H1 (cell line): Measurements from ENCODE around the gene SETD9. TPM values are rescaled to one million over a fixed set of nuclear protein-coding genes. Genes with fewer than 3 reads are reported as not detected.

Experiments used
- CTCF ChIA-PET: fragments of 300-600 bp; sonication (Branson Sonifier 250); formaldehyde crosslinking; loops from one replicate; lab custom pipeline; 2021; ENCODE audit not compliant: partially characterized antibody; lab: Charles Lee
- POLR2A ChIA-PET: fragments of 300-600 bp; sonication (Branson Sonifier 250); formaldehyde crosslinking; loops from one replicate; lab custom pipeline; 2021; ENCODE audit warnings: inconsistent platforms; ENCODE audit not compliant: partially characterized antibody; lab: Charles Lee
- DNase-seq, 2 experiments: peaks; one replicate each; pipeline versions ENCODE4 v3.0.0 to v3.0.0-alpha.2; 2010 to 2022; ENCODE audit warnings: low spot score in 2 of 2, low read depth in 1 of 2, mixed read lengths in 1 of 2
- FAIRE-seq: peaks from 2 replicates; lab custom pipeline; 2011; peaks lifted over from hg19 to GRCh38; lab: Jason Lieb, UNC
- H2AFZ ChIP-seq: 2 replicates; pipeline ENCODE4 v1.8.1; 2012; ENCODE audit warnings: low read length, inconsistent platforms
- H2AK5ac ChIP-seq: 2 replicates; pipeline ENCODE4 v1.6.1; 2013; ENCODE audit warnings: low read depth, low read length
- H2BK120ac ChIP-seq: replicated peaks from 2 replicates; pipeline ENCODE3; 2013; ENCODE audit warnings: low read depth, low read length, inconsistent platforms
- H2BK12ac ChIP-seq: 2 replicates; pipeline ENCODE4 v1.6.1; 2013; ENCODE audit warnings: low read depth, low read length
- H2BK15ac ChIP-seq: 2 replicates; pipeline ENCODE4 v1.6.1; 2013; ENCODE audit warnings: low read length
- H2BK20ac ChIP-seq: 2 replicates; pipeline ENCODE4 v1.6.1; 2013; ENCODE audit warnings: low read length
- H2BK5ac ChIP-seq: 2 replicates; pipeline ENCODE4 v1.6.1; 2013; ENCODE audit warnings: low read depth, low read length
- H3K14ac ChIP-seq: 2 replicates; pipeline ENCODE4 v1.6.1; 2013; ENCODE audit warnings: inconsistent platforms; ENCODE audit not compliant: insufficient read length
- H3K18ac ChIP-seq: 2 replicates; pipeline ENCODE4 v1.6.1; 2013; ENCODE audit warnings: low read length; ENCODE audit errors: extremely low read depth
- H3K23ac ChIP-seq: 2 replicates; pipeline ENCODE4 v1.6.1; 2013; ENCODE audit warnings: inconsistent platforms; ENCODE audit not compliant: insufficient read length
- H3K23me2 ChIP-seq: 2 replicates; pipeline ENCODE4 v1.6.1; 2013; ENCODE audit warnings: low read depth, low read length
- H3K27ac ChIP-seq: 2 replicates; pipeline ENCODE4 v1.6.1; 2011; ENCODE audit warnings: low read depth, low read length, inconsistent platforms
- H3K27me3 ChIP-seq, 4 experiments: replicated peaks in 1 of 4; 1 replicate in 1 of 4; 2 replicates in 3 of 4; pipeline versions ENCODE4 v1.6.1 to v1.8.1; 2011 to 2013; ENCODE audit warnings: low read length in 3 of 4, mild to moderate bottlenecking in 3 of 4, inconsistent platforms in 2 of 4, mixed read lengths in 2 of 4, moderate library complexity in 1 of 4; ENCODE audit not compliant: control insufficient read depth in 3 of 4, insufficient read depth in 3 of 4; ENCODE audit errors: extremely low read depth in 1 of 4
- H3K36me3 ChIP-seq, 4 experiments: 2 replicates each; pipeline versions ENCODE4 v1.6.1 to v1.8.1; 2011 to 2013; ENCODE audit warnings: mild to moderate bottlenecking in 4 of 4, low read length in 3 of 4, moderate library complexity in 2 of 4, control low read depth in 1 of 4, inconsistent platforms in 1 of 4; ENCODE audit not compliant: insufficient read depth in 4 of 4, control insufficient read depth in 2 of 4
- H3K4ac ChIP-seq: replicated peaks from 2 replicates; pipeline ENCODE3; 2013; ENCODE audit warnings: low read length, low read depth, mixed read lengths, inconsistent platforms; ENCODE audit not compliant: insufficient read length
- H3K4me1 ChIP-seq, 4 experiments: replicated peaks in 1 of 4; 1 replicate in 1 of 4; 2 replicates in 3 of 4; pipeline versions ENCODE4 v1.6.1 to v1.8.1; 2011 to 2013; ENCODE audit warnings: low read length in 3 of 4, inconsistent platforms in 2 of 4, mixed read lengths in 1 of 4; ENCODE audit not compliant: insufficient read depth in 4 of 4, control insufficient read depth in 3 of 4
- H3K4me2 ChIP-seq, 2 experiments: 2 replicates each; pipeline versions ENCODE4 v1.6.1 to v1.8.1; 2011 to 2013; ENCODE audit warnings: low read depth in 2 of 2, low read length in 2 of 2, control low read depth in 1 of 2, inconsistent platforms in 1 of 2, mild to moderate bottlenecking in 1 of 2; ENCODE audit not compliant: insufficient read depth in 1 of 2
- H3K4me3 ChIP-seq, 4 experiments: fragments of 200-600, 300-600 bp in 1 of 4; sonication (generic), shearing (Covaris generic), sonication (Bioruptor Twin) in 1 of 4; 2 replicates each; pipeline versions ENCODE4 v1.5.1 to v1.8.1; 2011 to 2016; ENCODE audit warnings: low read length in 4 of 4, low read depth in 3 of 4, control low read depth in 2 of 4, inconsistent platforms in 2 of 4, mild to moderate bottlenecking in 2 of 4, mixed read lengths in 1 of 4, moderate library complexity in 1 of 4; ENCODE audit not compliant: insufficient read depth in 2 of 4; ENCODE audit errors: extremely low read depth in 1 of 4
- H3K56ac ChIP-seq: replicated peaks from 2 replicates; pipeline ENCODE3; 2013; ENCODE audit warnings: low read depth, mild to moderate bottlenecking, mixed read lengths, low read length, inconsistent platforms; ENCODE audit not compliant: insufficient read length
- H3K79me1 ChIP-seq: 2 replicates; pipeline ENCODE4 v1.6.1; 2013; ENCODE audit warnings: low read depth, low read length, control low read depth
- H3K79me2 ChIP-seq, 2 experiments: 2 replicates each; pipeline versions ENCODE4 v1.6.1 to v1.8.1; 2012 to 2013; ENCODE audit warnings: low read length in 2 of 2, mild to moderate bottlenecking in 2 of 2, inconsistent platforms in 1 of 2; ENCODE audit not compliant: insufficient read depth in 2 of 2, control insufficient read depth in 1 of 2
- H3K9ac ChIP-seq, 4 experiments: replicated peaks in 1 of 4; 1 replicate in 1 of 4; 2 replicates in 3 of 4; pipeline versions ENCODE4 v1.6.1 to v1.8.1; 2011 to 2013; ENCODE audit warnings: low read depth in 3 of 4, low read length in 3 of 4, control low read depth in 2 of 4, mild to moderate bottlenecking in 2 of 4, moderate library complexity in 2 of 4, inconsistent platforms in 1 of 4; ENCODE audit errors: extremely low read depth in 1 of 4
- H3K9me3 ChIP-seq, 2 experiments: 2 replicates each; pipeline versions ENCODE4 v1.6.1 to v1.8.1; 2012 to 2013; ENCODE audit warnings: mild to moderate bottlenecking in 2 of 2, moderate library complexity in 2 of 2, control low read depth in 1 of 2, inconsistent platforms in 1 of 2, low read depth in 1 of 2, low read length in 1 of 2, mixed read lengths in 1 of 2; ENCODE audit not compliant: insufficient read depth in 2 of 2
- H4K20me1 ChIP-seq, 2 experiments: replicated peaks in 1 of 2; 2 replicates each; pipeline versions ENCODE3 to v1.8.1; 2011 to 2013; ENCODE audit warnings: inconsistent platforms in 2 of 2, low read length in 2 of 2, mild to moderate bottlenecking in 1 of 2; ENCODE audit not compliant: insufficient read depth in 2 of 2, control insufficient read depth in 1 of 2
- H4K5ac ChIP-seq: 2 replicates; pipeline ENCODE4 v1.6.1; 2013; ENCODE audit warnings: low read length, low read depth, mixed read lengths, inconsistent platforms; ENCODE audit not compliant: insufficient read length
- H4K8ac ChIP-seq: 2 replicates; pipeline ENCODE4 v1.8.0; 2013; ENCODE audit warnings: mild to moderate bottlenecking, moderate library complexity, low read length, inconsistent platforms; ENCODE audit not compliant: insufficient read depth; ENCODE audit errors: extremely low read depth
- H4K91ac ChIP-seq: replicated peaks from 2 replicates; pipeline ENCODE3; 2013; ENCODE audit warnings: low read length, mixed read lengths, inconsistent platforms; ENCODE audit not compliant: insufficient read length
- BCL11A ChIP-seq, 2 experiments: IDR thresholded peaks; one replicate each; pipeline ENCODE4 v1.6.1; 2011; ENCODE audit warnings: low read depth in 2 of 2, low read length in 2 of 2, mild to moderate bottlenecking in 2 of 2
- CBX5 ChIP-seq: fragments of 300-800, 300-1000 bp; sonication (generic); IDR thresholded peaks from 2 replicates; pipeline ENCODE4 v1.7.1; 2016; ENCODE audit warnings: antibody characterized with exemption, low read length, low read depth
- CREB1 ChIP-seq: IDR thresholded peaks from 2 replicates; pipeline ENCODE4 v1.6.1; 2012; ENCODE audit warnings: inconsistent platforms
- CTBP2 ChIP-seq: IDR thresholded peaks from 2 replicates; pipeline ENCODE4 v1.7.0; 2011; ENCODE audit warnings: borderline replicate concordance, mild to moderate bottlenecking, moderate library complexity, mixed read lengths, low read length; ENCODE audit not compliant: insufficient read depth, insufficient read length
- EGR1 ChIP-seq: IDR thresholded peaks from 2 replicates; pipeline ENCODE4 v1.6.1; 2011; ENCODE audit warnings: low read depth, low read length, borderline replicate concordance
- HDAC2 ChIP-seq, 2 experiments: fragments of 300-600 bp in 1 of 2; sonication (generic) in 1 of 2; IDR thresholded peaks; 2 replicates each; pipeline ENCODE4 v1.6.1; 2011 to 2012; ENCODE audit warnings: low read depth in 2 of 2, low read length in 2 of 2, mild to moderate bottlenecking in 2 of 2, moderate library complexity in 2 of 2, borderline replicate concordance in 1 of 2, inconsistent platforms in 1 of 2
- JUN ChIP-seq: IDR thresholded peaks from 2 replicates; pipeline ENCODE4 v1.6.1; 2011; ENCODE audit warnings: low read depth, mild to moderate bottlenecking, improper control_type of control experiment, low read length
- PHF8 ChIP-seq: fragments of 200-600 bp; sonication (generic); conservative IDR thresholded peaks from 2 replicates; pipeline ENCODE4 v1.7.1; 2012; ENCODE audit warnings: low read depth, mild to moderate bottlenecking, inconsistent platforms, low read length, moderate library complexity
- RXRA ChIP-seq: IDR thresholded peaks from 2 replicates; pipeline ENCODE4 v1.6.1; 2011; ENCODE audit warnings: low read depth, mild to moderate bottlenecking, low read length, moderate library complexity; ENCODE audit not compliant: insufficient read depth
- SRF ChIP-seq: IDR thresholded peaks from 2 replicates; pipeline ENCODE4 v1.6.1; 2011; ENCODE audit warnings: mild to moderate bottlenecking, low read depth, low read length, moderate library complexity
- TAF7 ChIP-seq: optimal IDR thresholded peaks from 2 replicates; pipeline ENCODE3; 2011; ENCODE audit warnings: low read depth, mild to moderate bottlenecking, inconsistent platforms, low read length, moderate library complexity, borderline replicate concordance
- TCF12 ChIP-seq: IDR thresholded peaks from 2 replicates; pipeline ENCODE4 v1.6.1; 2011; ENCODE audit warnings: low read depth, mild to moderate bottlenecking, low read length
- WGBS, 2 experiments: shearing (Covaris generic) in 1 of 2; methylation state at CpG; one replicate each; pipeline versions ENCODE4 v1.1.6 to v1.1.7; 2013 to 2015; ENCODE audit warnings: low lambda C conversion rate in 2 of 2, mixed read lengths in 2 of 2, inconsistent platforms in 1 of 2, low coverage in 1 of 2, missing lambda C conversion rate in 1 of 2; ENCODE audit not compliant: insufficient replicate concordance in 2 of 2, insufficient coverage in 1 of 2, insufficient read length in 1 of 2; ENCODE audit errors: extremely low coverage in 1 of 2, missing lambda C conversion rate in 1 of 2; 5-methylcytosine and 5-hydroxymethylcytosine counted together
- polyA plus RNA-seq, 7 experiments: library from polyadenylated mRNA; depleted of rRNA in 3 of 7; stranded (reverse) in 5 of 7; unstranded in 2 of 7; fragments of >200 nt in 5 of 7; fragments of 200-250 nt in 2 of 7; gene quantifications; 1 replicate in 5 of 7; 2 replicates in 1 of 7; 4 replicates in 1 of 7; pipeline versions ENCODE4 v1.2.1 to v1.2.3, GENCODE V29; 2011 to 2013; ENCODE audit warnings: missing spikeins in 2 of 7, mixed read lengths in 2 of 7
- total RNA-seq: library from RNA; stranded (reverse); fragmentation: NEBNext Ultra II Directional; extraction: Animal tissue kit (Norgen Biotek cat#: 25700); gene quantifications from 2 replicates; pipeline ENCODE4 v1.2.1, GENCODE V29; 2021
- TF ChIP-seq, protein P1 (sequence below): IDR thresholded peaks from 2 replicates; pipeline ENCODE4 v1.6.1; 2011; ENCODE audit warnings: low read depth, mild to moderate bottlenecking, low read length; ENCODE audit not compliant: insufficient read depth

Gene SETD9
- total and polyA plus RNA-seq, 2 of the 8 experiments (the other 6 are each of a cell fraction or from before 2014, with no cell fraction given): 4.5 to 11.9 TPM

- Histone ChIP-seq H4K20me1 (peaks cover 4 to 5% of the 10 kb centered on the region in 2 experiments), H2BK15ac (no peak overlapping the region), H3K9ac (no peak overlapping the region), H3K18ac (no peak overlapping the region), H3K23me2 (peaks cover 13% of the 10 kb centered on the region), H2BK120ac (no peak overlapping the region), H4K8ac (no peak overlapping the region), H3K4me2 (no peak overlapping the region), H3K79me2 (peaks cover 4 to 14% of the 10 kb centered on the region in 2 experiments; a peak in 3 of 4 replicates), H4K91ac (no peak overlapping the region), H3K56ac (no peak overlapping the region), H2BK12ac (no peak overlapping the region), H3K4me1 (peaks cover 0 to 5% (median 2%) of the 10 kb centered on the region in 4 experiments; a peak in 3 of 7 replicates), H3K4me3 (no peak overlapping the region), H3K9me3 (no peaks in the 10 kb centered on the region), H2AK5ac (no peak overlapping the region), H3K79me1 (0 out of 2 replicates have a peak, but pooled peaks cover 4% of the 10 kb centered on the region), H3K14ac (no peak overlapping the region), H2BK5ac (no peak overlapping the region), H3K27ac (no peak overlapping the region), H3K23ac (no peak overlapping the region), H4K5ac (no peak overlapping the region), H3K4ac (no peak overlapping the region), H3K36me3 (peaks cover 0 to 6% (median 0%) of the 10 kb centered on the region in 4 experiments; a peak in 1 of 8 replicates), H3K27me3 (peaks cover 0 to 7% (median 2%) of the 10 kb centered on the region in 4 experiments; a peak in 3 of 7 replicates), H2BK20ac (no peak overlapping the region), H2AFZ (no peak overlapping the region)
- ChIA-PET POLR2A (interaction anchor here (0.5 to 1.3 kb wide), 3 partner anchors 43 to 165 kb away, joined by 3 to 6 read pairs (median 3); partner anchors contain the start of gene SETD9), CTCF (interaction anchor here (1.0 to 1.8 kb wide), 5 partner anchors 42 to 384 kb away, joined by 3 to 4 read pairs (median 3); no protein-coding TSS in a partner anchor)
- FAIRE-seq: no peak
- WGBS, 2 experiments: 86% methylated on average over 1 of the region's 1 CpG; no CpG with 5 or more reads in 1 of the 2 experiments
- DNase-seq: no peak
- no peak for TF ChIP-seq SRF
- TF ChIP-seq CTBP2: no peak
- TF ChIP-seq TAF7: no peak
- TF ChIP-seq JUN: no peak
- no peak for TF ChIP-seq EGR1
- TF ChIP-seq CREB1: no peak
- TF ChIP-seq, protein P1, sequence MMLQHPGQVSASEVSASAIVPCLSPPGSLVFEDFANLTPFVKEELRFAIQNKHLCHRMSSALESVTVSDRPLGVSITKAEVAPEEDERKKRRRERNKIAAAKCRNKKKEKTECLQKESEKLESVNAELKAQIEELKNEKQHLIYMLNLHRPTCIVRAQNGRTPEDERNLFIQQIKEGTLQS: no peak
- TF ChIP-seq BCL11A (IDR thresholded peaks at IDR 0.05; ENCODE audit: low read depth in 2 of 2, low read length in 2 of 2): no peak
- no peak for TF ChIP-seq RXRA
- TF ChIP-seq HDAC2 (IDR thresholded peaks at IDR 0.05; ENCODE audit: borderline replicate concordance in 1 of 2, low read depth in 2 of 2, low read length in 2 of 2): no peak
- TF ChIP-seq PHF8: no peak
- no peak for TF ChIP-seq TCF12
- TF ChIP-seq CBX5: no peak
Observed at GRCh38 chr5:56954262-56954661, 44.9 kb downstream of the SETD9 start.
